IPS-20b (cell line): ENCODE results near the gene NUMA1.

Experiments
- H3K27ac ChIP-seq: one replicate; pipeline ENCODE4 v1.5.1; 2013; ENCODE audit warnings: low read length
- H3K27me3 ChIP-seq: 2 replicates; pipeline ENCODE4 v1.6.1; 2013; ENCODE audit warnings: mild to moderate bottlenecking, low read length, inconsistent platforms; ENCODE audit not compliant: insufficient read depth
- H3K36me3 ChIP-seq: 2 replicates; pipeline ENCODE4 v1.6.1; 2013; ENCODE audit warnings: low read depth, mild to moderate bottlenecking, inconsistent platforms, low read length, moderate library complexity; ENCODE audit not compliant: insufficient read depth
- H3K4me1 ChIP-seq: 2 replicates; pipeline ENCODE4 v1.6.1; 2013; ENCODE audit warnings: mild to moderate bottlenecking, control low read depth, inconsistent platforms, low read length, moderate library complexity; ENCODE audit not compliant: insufficient read depth
- H3K4me3 ChIP-seq: 2 replicates; pipeline ENCODE4 v1.5.1; 2013; ENCODE audit warnings: mild to moderate bottlenecking, low read length, inconsistent platforms
- H3K9ac ChIP-seq: 2 replicates; pipeline ENCODE4 v1.6.1; 2013; ENCODE audit warnings: low read depth, mild to moderate bottlenecking, inconsistent platforms, low read length, moderate library complexity
- H3K9me3 ChIP-seq: 2 replicates; pipeline ENCODE4 v1.6.1; 2013; ENCODE audit warnings: mild to moderate bottlenecking, low read depth, low read length, inconsistent platforms; ENCODE audit not compliant: insufficient read depth

NUMA1 gene

GRCh38 chr11:71976551-71976950 lies 103.8 kb downstream of the NUMA1 start:
- Histone ChIP-seq H3K27me3 (no peaks in the 10 kb centered on the region), H3K36me3 (peaks cover 45% of the 10 kb centered on the region), H3K4me1 (no peaks in the 10 kb centered on the region), H3K27ac (no peak overlapping the region), H3K9me3 (no peaks in the 10 kb centered on the region), H3K4me3 (no peak overlapping the region), H3K9ac (no peak overlapping the region)

- H3K27me3 ChIP-seq, result no peaks in the 10 kb centered on the region
- no peak overlapping the region for H3K27ac ChIP-seq
- no peaks in the 10 kb centered on the region for H3K4me1 ChIP-seq
- no peak overlapping the region for H3K9ac ChIP-seq
- no peaks in the 10 kb centered on the region for H3K9me3 ChIP-seq
- no peak overlapping the region for H3K4me3 ChIP-seq
- peaks cover 55% of the 10 kb centered on the region for H3K36me3 ChIP-seq
Observed at GRCh38 chr11:71971680-71972079, 108.7 kb downstream of the NUMA1 start.

GRCh38 chr11:71964641-71965040 lies 115.7 kb downstream of the NUMA1 start:
- H3K36me3 ChIP-seq, result peaks cover 49% of the 10 kb centered on the region

GRCh38 chr11:71963468-71963867 lies 116.9 kb downstream of the NUMA1 start:
- Histone ChIP-seq H3K27me3 (no peaks in the 10 kb centered on the region), H3K4me1 (no peaks in the 10 kb centered on the region), H3K9ac (no peak overlapping the region), H3K9me3 (no peaks in the 10 kb centered on the region), H3K4me3 (no peak overlapping the region), H3K27ac (no peak overlapping the region), H3K36me3 (peaks cover 40% of the 10 kb centered on the region)

More at GRCh38 chr11:71964641-71965040, 115.7 kb downstream of the NUMA1 start:
- Histone ChIP-seq H3K27ac (no peak overlapping the region), H3K27me3 (no peaks in the 10 kb centered on the region), H3K9me3 (no peaks in the 10 kb centered on the region), H3K4me1 (no peaks in the 10 kb centered on the region), H3K4me3 (no peak overlapping the region), H3K9ac (no peak overlapping the region)

DNA sequence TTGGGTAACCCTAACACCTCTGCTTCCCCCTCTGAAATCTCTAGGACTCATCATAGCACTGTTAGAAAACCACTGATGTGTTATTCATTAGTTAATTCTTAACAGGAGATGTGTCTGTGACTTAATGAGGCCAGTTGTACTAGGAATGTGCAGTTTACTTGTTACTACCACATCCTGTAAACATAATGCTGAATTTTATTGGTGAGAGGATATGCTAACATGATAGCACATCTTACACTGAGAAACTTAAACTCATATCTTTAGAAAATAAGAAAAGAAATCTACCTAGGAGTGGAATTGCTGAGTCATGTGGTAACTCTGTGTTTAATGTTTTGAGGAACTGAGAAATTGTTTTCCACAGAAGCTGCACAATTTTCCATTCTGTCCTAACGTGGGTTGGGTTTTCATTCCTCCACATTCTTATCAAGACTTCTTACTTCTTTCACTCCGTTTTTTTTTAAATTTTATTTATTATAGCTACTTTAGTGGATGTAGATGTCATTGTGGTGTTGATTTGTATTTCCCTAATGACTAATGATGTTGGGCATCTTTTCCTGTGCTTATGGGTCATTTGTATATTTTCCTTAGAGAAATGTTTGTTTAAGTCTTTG lies 117.8 kb downstream of the NUMA1 start:
- H3K4me3 ChIP-seq, result no peak overlapping the region
- no peaks in the 10 kb centered on the region for H3K9me3 ChIP-seq
- H3K4me1 ChIP-seq, result no peaks in the 10 kb centered on the region
- H3K27ac ChIP-seq, result no peak overlapping the region
- no peak overlapping the region for H3K9ac ChIP-seq
- H3K27me3 ChIP-seq, result no peaks in the 10 kb centered on the region
- peaks cover 34% of the 10 kb centered on the region for H3K36me3 ChIP-seq

GRCh38 chr11:71955898-71956456 lies 124.4 kb downstream of the NUMA1 start:
- no peaks in the 10 kb centered on the region for H3K4me1 ChIP-seq
- no peaks in the 10 kb centered on the region for H3K27me3 ChIP-seq
- no peak overlapping the region for H3K27ac ChIP-seq
- H3K4me3 ChIP-seq, result no peak overlapping the region
- no peaks in the 10 kb centered on the region for H3K9me3 ChIP-seq
- H3K9ac ChIP-seq, result no peak overlapping the region
- peaks cover 10% of the 10 kb centered on the region for H3K36me3 ChIP-seq
